Activated CD4-positive, alpha-beta T cell treated with anti-CD3 and anti-CD28 coated beads for 24 hours (primary cell): ENCODE results near the gene TMEM187.
"Not testable (repeated sequence)": the region's sequence is repeated elsewhere in the genome, so short reads cannot be mapped to it uniquely, and the experiment has no call there.

Source experiments
- DNase-seq, 2 donors: peaks; one replicate each; pipeline ENCODE4 v3.0.0-alpha.2; 2020; ENCODE audit warnings: low read depth in 2 of 2

TMEM187 gene

DNA sequence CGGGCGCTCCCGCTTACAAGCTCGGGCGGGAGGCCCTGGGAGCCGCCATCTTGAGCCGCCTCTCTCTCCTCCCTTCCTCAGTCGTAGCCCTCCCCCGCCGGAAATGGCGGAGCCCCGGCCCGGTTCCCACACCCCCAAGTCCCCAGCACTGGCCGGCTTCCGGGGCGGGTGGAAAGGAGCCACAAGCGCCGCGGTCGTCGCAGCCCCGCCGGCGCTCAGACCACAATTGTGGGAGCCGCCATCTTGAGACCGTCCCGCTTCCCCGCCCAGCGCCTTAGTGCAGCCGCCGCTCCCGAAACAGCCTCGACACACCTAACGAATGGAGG, 1.5 kb upstream of the TMEM187 start:
- peak; percentile 68 to 80 for DNase-seq

DNA sequence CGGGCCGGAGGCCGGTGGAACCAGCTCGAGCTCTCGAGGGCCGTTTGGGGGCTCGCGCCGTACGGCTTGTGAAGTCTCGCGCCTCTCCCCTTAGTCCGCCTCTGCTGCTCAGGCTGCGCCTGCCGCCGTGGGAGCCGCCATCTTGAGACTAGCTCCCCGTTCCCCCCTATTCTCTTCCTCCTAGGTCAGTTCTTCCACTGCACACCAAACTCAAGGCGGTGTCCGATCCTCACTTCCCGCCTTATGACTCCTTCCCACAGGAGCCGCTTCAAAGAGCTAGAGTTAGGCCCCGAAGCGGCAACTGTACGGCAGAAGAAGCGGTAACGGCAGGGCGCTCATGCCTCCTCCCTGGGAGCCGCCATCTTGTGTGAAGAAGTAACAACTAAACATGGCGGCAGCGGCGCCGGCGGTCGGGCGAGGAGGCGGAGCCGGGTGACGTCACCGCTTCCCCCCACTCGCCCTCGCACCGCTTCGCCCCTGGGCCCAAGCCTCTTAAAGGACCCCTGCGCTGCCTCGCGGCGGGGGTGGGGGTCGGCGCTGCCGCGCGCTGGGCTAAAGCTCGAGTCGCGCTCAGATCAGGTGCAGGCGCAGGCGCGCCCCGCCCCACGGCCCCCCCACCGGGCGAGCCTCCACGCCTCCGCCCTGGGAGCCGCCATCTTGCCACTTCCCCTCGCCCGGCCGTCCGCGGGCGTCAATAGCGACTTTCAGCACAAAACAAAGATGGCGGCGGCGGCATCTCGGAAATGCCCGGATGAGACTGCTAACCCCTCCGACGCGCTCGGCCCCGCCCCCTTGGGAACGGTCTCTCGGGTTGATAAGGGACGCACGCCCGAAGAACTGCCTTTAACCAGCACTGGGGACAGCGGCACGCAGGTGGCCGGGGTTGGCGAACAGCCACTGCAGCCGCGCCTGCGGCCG, 845 bp upstream of the TMEM187 start, which contains the start of gene HCFC1:
HCFC1 (minus strand) TSS at position 369 of the 918 bp plus-strand sequence. CDS start 978 bp downstream, outside the sequence.
- peak; percentile 77 to 89 for DNase-seq

DNA sequence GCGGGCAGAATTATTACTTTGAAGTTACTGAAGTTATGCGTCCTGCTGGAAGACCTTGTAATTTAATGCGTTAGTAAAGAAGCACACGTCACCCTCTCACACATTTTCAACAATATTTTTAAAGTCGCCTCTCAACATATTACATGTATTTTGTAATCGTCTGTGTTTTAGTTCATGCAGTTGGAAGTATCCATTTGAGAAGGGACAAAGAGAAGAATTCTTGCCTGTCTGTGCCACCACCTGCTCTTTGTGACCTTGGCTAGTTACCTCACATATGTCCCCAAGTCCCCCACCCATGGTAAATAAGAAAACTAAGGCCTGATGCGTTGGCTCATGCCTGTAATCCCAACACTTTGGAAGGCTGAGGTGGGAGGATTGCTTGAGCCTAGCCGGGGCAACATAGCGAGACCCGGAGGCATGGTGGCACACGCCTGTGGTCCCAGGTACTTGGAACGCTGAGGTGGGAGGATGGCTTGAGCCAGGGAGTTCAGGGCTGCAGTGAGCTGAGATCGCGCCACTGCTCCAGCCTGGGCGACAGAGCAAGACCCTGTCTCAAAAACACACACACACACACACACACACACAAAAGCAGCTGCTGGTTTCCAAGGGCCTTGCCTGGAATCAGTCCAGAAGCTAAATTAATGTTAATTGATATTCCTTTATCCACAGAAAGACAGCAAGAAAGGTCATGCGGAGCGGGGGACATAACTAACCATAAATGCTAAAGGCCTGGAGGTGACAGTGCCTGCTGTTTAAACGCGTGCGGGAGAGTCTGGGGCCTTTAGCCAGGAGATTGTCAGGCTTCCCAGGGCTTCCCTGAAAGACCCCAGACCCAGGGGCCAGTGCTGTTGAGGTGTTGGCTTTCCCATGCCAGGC, 811 bp downstream of the TMEM187 start:
- DNase-seq, result no peak

DNA sequence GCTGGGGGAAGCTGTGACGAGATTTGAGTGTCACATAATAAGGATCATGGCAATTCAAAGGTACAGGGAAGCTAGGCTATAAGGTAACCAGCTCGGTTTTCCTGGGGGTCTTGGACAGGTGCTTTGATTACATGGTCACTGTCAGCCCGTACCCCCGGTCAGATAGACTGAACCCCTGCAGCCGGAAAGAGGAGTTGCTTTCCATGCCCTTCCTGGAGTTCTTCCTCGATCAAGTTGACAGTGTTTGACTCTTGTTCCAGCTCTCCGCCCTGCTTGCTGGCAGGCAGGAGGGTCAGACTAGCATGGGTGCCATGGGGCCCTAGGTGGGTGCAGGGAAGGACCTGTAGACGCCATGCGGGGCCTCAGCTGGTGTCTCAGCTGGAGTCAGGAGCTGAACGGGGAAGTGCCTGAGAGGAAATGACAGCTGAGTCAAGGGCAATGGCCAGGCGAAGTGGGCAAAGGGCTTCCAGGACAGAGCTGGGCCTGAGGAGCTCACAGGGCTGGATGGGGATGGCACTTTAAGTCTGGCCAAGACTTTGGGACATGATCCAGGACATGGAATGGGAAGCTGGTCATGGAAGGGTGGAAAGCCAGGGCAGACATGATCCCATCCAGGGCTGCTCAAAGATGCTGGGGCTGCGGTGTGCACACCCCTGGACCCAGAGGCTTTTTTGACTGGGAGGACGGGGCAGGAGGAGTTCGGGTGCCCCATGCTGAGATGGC, 1.6 kb downstream of the TMEM187 start:
- no peak for DNase-seq

DNA sequence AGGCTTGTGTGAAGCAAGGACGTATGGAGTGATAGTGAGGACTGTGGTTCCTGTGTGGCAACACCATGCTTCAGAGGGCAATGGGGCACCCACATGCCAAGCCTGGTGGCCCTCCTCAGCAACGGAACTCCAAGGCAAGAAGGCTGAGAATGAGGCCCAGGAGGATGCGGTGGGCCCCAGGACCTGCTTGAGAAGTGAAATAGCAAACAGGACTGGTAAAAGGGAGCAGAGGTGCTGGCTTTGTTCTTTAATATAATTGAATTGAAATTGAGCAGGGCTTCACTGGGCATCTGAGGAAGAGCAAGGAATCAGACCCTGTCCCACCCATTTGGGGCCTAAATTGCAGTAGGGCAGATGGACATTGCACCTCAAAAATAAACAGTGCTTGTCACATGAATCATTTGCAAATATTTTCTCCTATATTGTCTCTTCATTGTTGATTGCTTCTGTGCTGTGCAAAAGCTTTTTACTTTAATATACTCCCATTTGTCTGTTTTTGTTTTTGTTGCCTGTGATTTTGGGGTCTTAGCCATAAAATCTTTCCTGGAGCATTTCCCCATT, 2.3 kb downstream of the TMEM187 start:
- DNase-seq, result no peak

DNA sequence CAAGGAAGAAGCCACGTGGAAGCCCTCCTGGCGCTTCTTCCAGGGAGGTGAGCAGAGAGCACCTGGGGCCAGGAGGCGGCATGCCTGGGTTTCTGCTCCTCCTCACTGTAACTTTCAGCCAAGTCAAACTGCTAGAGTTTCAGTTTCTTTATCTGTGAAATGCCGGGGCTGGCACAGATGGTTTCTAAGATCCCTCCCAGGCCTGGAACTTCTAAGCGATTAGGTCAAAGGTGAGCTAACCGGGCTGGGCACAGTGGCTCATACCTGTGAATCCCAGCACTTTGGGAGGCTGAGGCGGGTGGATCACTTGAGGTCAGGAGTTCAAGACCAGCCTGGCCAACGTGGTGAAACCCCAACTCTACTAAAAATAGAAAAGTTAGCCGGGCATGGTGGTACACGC, 7.8 kb downstream of the TMEM187 start:
- DNase-seq, result not testable (repeated sequence)

DNA sequence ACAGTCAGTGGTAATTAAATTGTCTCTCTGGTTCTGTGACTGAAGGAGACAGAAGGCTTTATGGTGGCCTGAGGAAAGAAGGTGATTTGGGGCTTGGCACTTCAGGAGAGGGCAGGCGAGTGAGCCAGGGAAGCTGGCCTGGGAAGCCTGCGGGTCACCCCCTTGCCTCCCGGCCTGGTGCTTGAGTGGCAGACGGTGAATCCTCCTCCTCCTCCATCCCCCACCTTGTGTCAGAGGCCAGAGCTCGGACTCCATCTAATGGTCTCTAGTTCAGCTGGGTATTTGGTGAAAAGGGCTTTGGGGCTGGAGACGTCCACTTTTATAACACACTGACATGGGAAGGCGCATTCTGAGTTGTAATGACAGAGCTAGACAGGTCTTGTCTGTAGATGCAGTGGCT, 8.7 kb downstream of the TMEM187 start:
- DNase-seq, result no peak

DNA sequence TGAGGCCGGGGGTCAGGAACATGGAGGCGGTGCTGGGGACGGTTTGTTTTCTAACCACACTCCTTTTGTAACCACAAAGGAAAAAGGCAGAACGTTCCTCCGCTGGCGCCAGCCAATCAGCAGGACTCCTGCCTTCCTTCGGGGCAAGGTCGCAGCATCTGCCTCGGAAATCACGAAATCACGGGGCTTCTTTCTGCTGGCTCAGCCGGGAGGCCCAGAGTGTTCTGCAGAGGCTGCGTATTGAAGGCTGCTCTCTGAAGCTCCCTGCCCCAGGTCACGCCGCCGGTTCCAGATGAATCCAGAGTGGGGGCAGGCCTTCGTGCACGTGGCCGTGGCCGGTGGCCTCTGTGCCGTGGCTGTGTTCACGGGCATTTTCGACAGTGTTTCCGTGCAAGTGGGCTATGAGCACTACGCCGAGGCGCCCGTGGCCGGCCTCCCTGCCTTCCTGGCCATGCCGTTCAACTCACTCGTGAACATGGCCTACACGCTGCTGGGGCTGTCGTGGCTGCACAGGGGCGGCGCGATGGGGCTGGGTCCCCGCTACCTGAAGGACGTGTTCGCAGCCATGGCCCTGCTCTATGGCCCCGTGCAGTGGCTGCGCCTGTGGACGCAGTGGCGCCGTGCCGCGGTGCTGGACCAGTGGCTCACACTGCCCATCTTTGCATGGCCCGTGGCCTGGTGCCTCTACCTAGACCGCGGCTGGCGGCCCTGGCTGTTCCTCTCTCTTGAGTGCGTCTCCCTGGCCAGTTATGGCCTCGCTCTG, 9.4 kb downstream of the TMEM187 start:
- peak in 1 of 2 donors; percentile 53 for DNase-seq

DNA sequence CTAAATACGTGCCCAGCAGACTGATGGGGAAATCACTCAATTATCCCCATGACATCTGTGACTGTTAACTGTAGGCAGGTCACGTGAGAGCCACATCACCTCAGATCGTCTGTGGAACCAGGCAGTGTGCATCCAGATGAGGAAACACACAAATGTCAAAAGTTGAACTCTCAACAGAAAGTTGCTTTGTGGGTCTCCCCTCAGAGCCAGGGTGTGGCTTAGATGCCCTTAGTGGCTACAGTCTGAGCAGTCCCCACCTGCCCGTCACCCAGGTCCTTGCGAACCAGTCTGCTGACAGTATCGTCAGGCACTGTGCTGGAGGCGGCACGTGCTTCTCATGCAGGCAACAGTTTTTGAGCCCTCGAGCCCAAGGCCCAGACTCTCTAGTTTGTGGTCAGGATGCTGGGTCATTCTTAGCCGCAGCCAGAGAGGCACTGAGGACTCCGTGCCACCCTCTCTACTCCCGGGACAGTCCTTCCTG, 10.8 kb downstream of the TMEM187 start:
- no peak for DNase-seq

DNA sequence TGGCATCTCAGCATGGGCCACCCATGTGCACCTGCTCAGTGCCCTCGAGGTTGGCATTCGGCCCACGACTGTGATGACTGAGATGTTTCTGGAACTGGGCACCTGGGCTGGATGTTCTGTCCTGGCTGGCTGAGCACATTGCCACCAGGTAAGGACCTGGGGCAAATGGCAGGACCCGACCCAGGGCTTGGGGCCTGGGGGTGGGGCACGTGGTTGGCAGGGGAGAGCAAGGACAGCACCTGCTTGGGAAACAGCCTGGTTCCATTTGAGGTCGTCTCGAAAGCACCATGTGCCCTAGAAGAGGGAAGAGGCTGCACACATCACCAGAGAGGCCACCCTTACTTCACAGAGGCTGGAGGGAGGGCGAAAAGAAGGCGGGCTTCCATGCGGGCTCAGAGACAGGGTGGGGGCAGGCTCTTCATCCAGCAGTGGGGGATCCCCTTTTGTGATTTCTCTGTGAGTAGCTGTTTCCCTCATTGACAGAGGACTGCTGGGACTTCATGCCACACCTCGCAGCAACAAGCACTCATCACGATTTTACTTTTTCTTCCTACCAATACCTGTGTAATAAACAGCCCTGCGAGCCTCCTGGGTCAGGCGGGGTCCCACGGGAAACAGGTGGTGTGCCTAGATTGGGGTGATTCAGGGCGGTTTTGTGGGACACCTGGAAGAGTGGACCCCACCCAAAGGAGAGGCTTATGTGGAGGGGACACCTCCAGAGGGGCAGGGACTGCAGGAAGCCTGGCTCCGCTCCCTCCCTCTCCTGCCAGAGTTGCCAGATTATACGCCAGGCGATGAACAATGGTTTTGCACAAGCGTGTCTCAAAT, 12.0 kb downstream of the TMEM187 start:
- peak in 1 of 2 donors; percentile 30 for DNase-seq

DNA sequence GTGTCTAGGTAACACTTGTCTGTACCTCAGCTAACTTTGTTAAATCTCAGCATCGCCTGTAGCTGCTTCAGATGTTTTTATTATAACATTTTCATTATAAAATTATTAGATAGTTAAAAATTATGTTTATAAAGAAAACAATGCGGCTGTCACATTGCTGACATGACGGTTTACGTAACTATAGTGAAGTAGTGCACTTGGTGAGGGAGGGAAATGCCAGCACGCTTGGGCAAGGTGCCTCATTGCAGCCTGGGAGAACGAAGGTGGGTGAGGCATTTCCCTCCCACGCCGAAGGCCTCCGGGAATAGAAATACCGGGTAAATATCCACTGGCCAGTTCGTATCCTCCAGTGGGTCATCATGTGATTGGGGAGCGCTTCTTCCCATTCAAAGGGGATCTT, 15.9 kb downstream of the TMEM187 start:
- DNase-seq, result no peak

DNA sequence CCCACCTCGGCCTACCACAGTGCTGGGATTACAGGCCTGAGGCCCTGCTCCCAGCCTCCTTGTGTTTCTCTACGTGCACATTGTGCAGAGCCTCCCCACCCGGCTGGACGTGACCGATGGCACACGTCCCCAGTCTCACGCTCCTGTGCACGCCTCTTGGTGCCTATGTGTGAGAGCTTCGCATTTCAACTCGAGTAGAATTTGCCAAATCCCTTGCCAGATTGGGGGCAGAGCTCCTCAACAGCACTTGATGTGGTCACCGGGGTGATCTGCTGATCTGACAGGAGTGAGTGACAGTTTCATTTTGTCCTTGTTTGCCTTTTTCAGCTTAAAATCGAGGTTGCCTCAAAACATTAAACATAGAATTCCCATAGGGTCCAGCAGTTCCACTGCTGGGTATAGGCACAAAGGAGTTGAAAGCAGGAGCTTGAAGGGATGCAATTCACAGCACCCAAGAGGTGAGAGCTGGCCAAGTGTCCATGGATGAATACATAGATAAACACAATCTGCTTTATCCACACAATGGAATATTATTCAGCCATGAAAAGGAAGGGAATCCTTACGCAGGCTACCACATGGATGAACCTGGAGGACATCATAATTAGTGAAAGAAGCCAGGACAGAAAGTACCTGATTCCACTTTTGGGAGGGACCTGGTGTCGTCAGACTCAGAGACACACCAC, 17.6 kb downstream of the TMEM187 start:
- no peak for DNase-seq

DNA sequence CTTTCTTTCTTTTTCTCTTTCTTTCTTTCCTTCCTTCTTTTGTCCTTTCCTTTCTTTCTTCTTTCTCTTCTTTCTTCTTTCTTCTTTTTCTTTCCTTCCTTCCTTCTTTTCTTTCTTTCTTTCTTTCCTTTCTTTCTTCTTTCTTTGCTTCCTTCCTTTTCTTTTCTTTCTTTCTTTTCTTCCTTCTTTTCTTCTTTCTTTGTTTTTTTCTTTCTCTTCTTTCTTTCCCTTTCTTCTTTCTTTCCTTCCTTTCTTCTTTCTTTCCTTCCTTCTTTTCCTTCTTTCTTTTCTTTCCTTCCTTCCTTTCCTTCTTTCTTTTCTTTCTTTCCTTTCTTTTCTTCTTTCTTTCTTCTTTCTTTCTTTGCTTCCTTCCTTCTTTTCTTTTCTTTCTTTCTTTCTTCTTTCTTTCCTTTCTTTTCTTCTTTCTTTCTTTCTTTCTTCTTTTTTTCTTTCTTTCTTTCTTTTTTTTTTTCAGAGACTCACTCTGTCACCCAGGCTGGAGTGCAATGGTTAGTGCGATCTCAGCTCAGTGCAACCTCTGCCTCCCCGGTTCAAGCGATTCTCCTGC, 18.5 kb downstream of the TMEM187 start:
- DNase-seq, result no peak

DNA sequence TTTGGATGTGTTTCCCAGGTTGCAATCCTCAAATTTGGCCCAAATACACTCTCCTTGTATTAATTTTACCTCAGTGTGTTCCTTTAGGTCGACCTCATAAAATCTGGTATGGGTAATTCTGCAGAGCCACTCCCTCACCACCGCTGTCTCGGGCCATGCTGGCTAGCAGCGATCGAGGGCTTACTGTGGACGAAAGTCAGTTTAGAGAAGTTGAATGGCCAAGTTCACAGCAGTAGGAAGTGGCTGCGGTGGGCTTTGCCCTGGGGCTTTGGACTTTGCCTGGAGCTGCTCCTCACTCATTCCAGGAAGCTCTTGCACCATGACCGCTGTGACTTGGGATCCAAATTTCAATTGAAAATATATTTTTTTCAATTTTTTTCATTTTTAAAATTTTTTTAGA, 19.6 kb downstream of the TMEM187 start:
- DNase-seq, result no peak

DNA sequence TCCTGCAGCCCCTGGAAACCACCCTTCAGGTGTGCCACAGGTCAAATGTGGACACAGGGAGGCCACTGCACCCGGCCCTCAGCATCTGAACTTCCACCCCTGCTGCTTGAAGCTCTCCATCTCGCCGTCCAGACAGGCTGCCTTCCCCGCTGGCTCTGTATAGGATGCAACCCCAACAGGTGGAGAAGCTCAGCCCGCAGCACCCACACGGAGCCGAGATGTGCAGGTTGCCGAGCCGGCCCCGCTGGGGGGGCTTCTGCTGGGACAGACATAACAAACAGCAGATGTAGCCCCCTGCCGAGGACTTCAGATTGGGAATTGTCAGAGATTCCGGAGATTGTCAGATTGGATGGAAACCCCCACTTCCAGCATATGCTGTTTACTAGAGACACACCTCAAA, 20.5 kb downstream of the TMEM187 start:
- DNase-seq, result no peak

DNA sequence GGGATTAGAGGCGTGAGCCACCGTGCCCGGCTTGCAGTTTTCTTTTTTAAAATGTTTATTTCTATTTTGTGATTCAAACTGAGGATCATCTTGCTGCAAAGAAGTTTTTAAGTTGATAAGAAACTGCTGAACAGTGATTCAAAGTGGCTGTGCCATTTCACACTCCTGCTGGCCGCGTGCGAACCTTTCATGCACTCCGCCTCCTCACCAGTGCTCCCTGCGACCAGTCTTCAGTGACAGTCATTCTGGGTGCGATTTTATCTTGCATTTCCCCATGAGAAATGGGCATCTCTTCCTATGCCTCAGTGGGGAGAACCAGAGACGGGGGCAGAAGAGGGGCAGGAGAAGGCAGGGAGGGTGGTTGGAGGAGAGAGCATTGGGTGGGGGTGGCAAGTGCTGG, 21.4 kb downstream of the TMEM187 start:
- no peak for DNase-seq

DNA sequence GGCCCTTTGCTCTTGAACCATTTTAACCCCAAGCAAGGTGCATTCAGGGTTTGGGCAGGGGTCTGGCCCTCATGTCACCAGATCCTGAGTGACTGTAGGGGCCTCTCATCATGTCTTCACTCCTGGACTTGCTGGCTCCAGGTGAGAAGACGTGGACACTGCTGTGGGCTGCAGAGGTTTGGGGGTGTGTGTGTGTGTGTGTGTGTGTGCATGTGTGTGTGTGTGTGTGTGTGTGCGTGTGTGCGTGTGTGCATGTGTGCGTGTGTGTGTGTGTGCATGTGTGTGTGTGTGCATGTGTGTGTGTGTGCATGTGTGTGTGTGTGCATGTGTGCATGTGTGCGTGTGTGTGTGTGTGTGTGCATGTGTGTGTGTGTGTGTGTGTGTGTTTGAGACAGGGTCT, 21.8 kb downstream of the TMEM187 start:
- not testable (repeated sequence) for DNase-seq

DNA sequence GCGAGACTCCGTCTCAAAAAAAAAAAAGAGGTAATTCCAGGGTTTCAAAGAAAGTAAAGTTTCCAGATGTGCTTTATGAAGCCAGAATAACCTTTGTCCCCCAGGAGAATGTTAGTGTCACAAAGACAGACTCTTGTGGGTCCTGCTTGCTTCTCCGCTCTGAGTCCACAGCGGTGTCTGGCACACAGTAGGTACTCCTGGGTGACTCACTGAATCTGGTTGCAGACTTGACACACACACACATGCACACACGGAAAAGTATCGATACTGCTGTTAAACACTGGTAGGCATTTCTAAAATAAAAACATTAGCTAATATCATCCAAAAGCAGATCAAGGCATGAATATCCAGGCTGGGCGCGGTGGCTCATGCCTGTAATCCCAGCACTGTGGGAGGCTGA, 22.9 kb downstream of the TMEM187 start:
- no peak for DNase-seq
